HepG2 (cell line): ENCODE data around the gene CIAO2A. TPM values are rescaled to one million over a fixed set of nuclear protein-coding genes. Genes with fewer than 3 reads are reported as not detected.

Source experiments
- ATAC-seq: fragments of 200-7000 bp; cut with Tn5 transposase; 3 replicates; pipeline ENCODE4 v1.9.1; 2020; ENCODE audit warnings: mild to moderate bottlenecking, moderate library complexity
- BruUV-seq: library from RNA; stranded (reverse); fragments of 400-500 nt; replicated peaks from 2 replicates; lab custom pipeline; 2021; lab: Mats Ljungman, UMichigan
- CTCF ChIA-PET: fragments of 300-600 bp; formaldehyde crosslinking; extraction: SDS; loops from one replicate; lab custom pipeline; 2021; ENCODE audit warnings: low total read pairs, inconsistent platforms, low intra/inter-chr PET ratio; lab: Yijun Ruan, JAX
- POLR2A ChIA-PET: fragments of 350-600 bp; sonication (Branson Sonifier 250); formaldehyde crosslinking; loops from one replicate; lab custom pipeline; 2020; ENCODE audit warnings: antibody characterized with exemption, inconsistent platforms; lab: Yijun Ruan, JAX
- DNase-seq: peaks from one replicate; pipeline ENCODE4 v3.0.0-alpha.2; 2015; ENCODE audit warnings: low spot score
- FAIRE-seq: peaks from 3 replicates; lab custom pipeline; 2011; peaks lifted over from hg19 to GRCh38; lab: Jason Lieb, UNC
- H2AFZ ChIP-seq: one replicate; pipeline ENCODE4 v1.6.1; 2011; ENCODE audit warnings: low read length, inconsistent platforms
- H3K27ac ChIP-seq: fragments of 300-600 bp; 3 replicates; pipeline ENCODE4 v1.8.0; 2011; ENCODE audit warnings: mixed run types, mild to moderate bottlenecking, mixed read lengths, low read length, inconsistent platforms; ENCODE audit not compliant: insufficient read depth; ENCODE audit errors: extremely low read length
- H3K27me3 ChIP-seq, 2 experiments: fragments of 200-600 bp in 1 of 2; 2 replicates in 1 of 2; 3 replicates in 1 of 2; pipeline versions ENCODE4 v1.6.0 to v1.8.0; 2011; ENCODE audit warnings: low read length in 2 of 2, mild to moderate bottlenecking in 2 of 2, moderate library complexity in 2 of 2, inconsistent platforms in 1 of 2; ENCODE audit not compliant: insufficient read depth in 2 of 2, control insufficient read depth in 1 of 2
- H3K36me3 ChIP-seq, 2 experiments: fragments of 200-600 bp in 1 of 2; replicated peaks in 1 of 2; 2 replicates in 1 of 2; 3 replicates in 1 of 2; pipeline versions ENCODE4 v1.5.1 to v1.8.0; 2011; ENCODE audit warnings: low read length in 2 of 2, inconsistent platforms in 1 of 2; ENCODE audit not compliant: insufficient read depth in 2 of 2, control insufficient read depth in 1 of 2
- H3K4me1 ChIP-seq: 2 replicates; pipeline ENCODE4 v1.5.1; 2012; ENCODE audit warnings: low read length, inconsistent platforms; ENCODE audit not compliant: insufficient read depth
- H3K4me2 ChIP-seq: 2 replicates; pipeline ENCODE4 v1.6.0; 2011; ENCODE audit warnings: low read depth, low read length, inconsistent platforms
- H3K4me3 ChIP-seq, 3 experiments: fragments of 200-600 bp in 1 of 3; sonication (generic), shearing (Covaris generic) in 1 of 3; replicated peaks in 1 of 3; 2 replicates each; pipeline ENCODE4 v1.5.1; 2011 to 2016; ENCODE audit warnings: low read length in 3 of 3, inconsistent platforms in 2 of 3, low read depth in 2 of 3, mild to moderate bottlenecking in 2 of 3, control low read depth in 1 of 3, mixed read lengths in 1 of 3; ENCODE audit not compliant: insufficient read depth in 1 of 3
- H3K79me2 ChIP-seq: one replicate; pipeline ENCODE4 v1.6.1; 2011; ENCODE audit warnings: low read length, inconsistent platforms; ENCODE audit not compliant: insufficient read depth
- H3K9ac ChIP-seq: 2 replicates; pipeline ENCODE4 v1.6.0; 2011; ENCODE audit warnings: mild to moderate bottlenecking, low read depth, low read length, inconsistent platforms; ENCODE audit not compliant: insufficient read depth
- H3K9me3 ChIP-seq: 2 replicates; pipeline ENCODE4 v1.5.1; 2012; ENCODE audit warnings: mild to moderate bottlenecking, low read length
- H4K20me1 ChIP-seq: 2 replicates; pipeline ENCODE4 v1.6.0; 2011; ENCODE audit warnings: inconsistent platforms, mild to moderate bottlenecking, low read length, moderate library complexity; ENCODE audit not compliant: insufficient read depth
- EZH2 ChIP-seq: conservative IDR thresholded peaks from 2 replicates; pipeline ENCODE4 v1.6.1; 2012; ENCODE audit warnings: mild to moderate bottlenecking, low read depth, low read length, moderate library complexity
- HNRNPH1 ChIP-seq: fragments of 200-400 bp; formaldehyde crosslinking; optimal IDR thresholded peaks from 2 replicates; pipeline ENCODE3; 2017; ENCODE audit warnings: mild to moderate bottlenecking, low read depth, low read length
- SOX13 ChIP-seq, 3 experiments: fragments of 450-650 bp in 1 of 3; sonication (generic) in 1 of 3; formaldehyde crosslinking in 1 of 3; IDR thresholded peaks in 2 of 3; conservative IDR thresholded peaks in 1 of 3; 2 replicates each; pipeline versions ENCODE4 v1.5.0 to v1.6.1; 2016 to 2020; ENCODE audit warnings: antibody characterized with exemption in 1 of 3, mild to moderate bottlenecking in 1 of 3, missing compliant biosample characterization in 1 of 3, missing genetic modification reagents in 1 of 3, moderate library complexity in 1 of 3
- ZNF569 ChIP-seq: sonication (generic); formaldehyde crosslinking; IDR thresholded peaks from 2 replicates; pipeline ENCODE4 v1.5.0; 2020; ENCODE audit warnings: mild to moderate bottlenecking, missing genetic modification reagents, moderate library complexity, borderline replicate concordance
- WGBS: methylation state at CpG from one replicate; pipeline ENCODE4 v1.1.6; 2017; ENCODE audit warnings: low lambda C conversion rate; 5-methylcytosine and 5-hydroxymethylcytosine counted together
- in situ Hi-C: cut with HindIII; loops from 2 replicates; pipeline ENCODE4 v1.10.0; 2017; ENCODE audit warnings: low pct_unique_long_range_greater_than_20kb; ENCODE audit not compliant: extremely low pct_ligation_motif_present
- intact Hi-C: fragments of 100-400 bp; cut with micrococcal nuclease; formaldehyde crosslinking; loops from one replicate; pipeline ENCODE4 v1.10.0; 2022; ENCODE audit not compliant: unreplicated experiment
- polyA plus RNA-seq, 8 experiments: library from polyadenylated mRNA; depleted of rRNA in 3 of 8; stranded (reverse) in 7 of 8; unstranded in 1 of 8; fragments of >200 nt; fragmentation: Illumina TruSeq in 4 of 8; extraction: Trizol in 4 of 8; gene quantifications; 2 replicates each; pipeline versions ENCODE4 v1.2.1 to v1.2.3, GENCODE V29; 2011 to 2016; ENCODE audit warnings: low read depth in 4 of 8, missing spikeins in 1 of 8, mixed read lengths in 1 of 8; ENCODE audit not compliant: insufficient read depth in 1 of 8
- total RNA-seq, 5 experiments: library from RNA; depleted of rRNA; stranded (reverse); fragments of >200 nt; fragmentation: Illumina TruSeq; extraction: Trizol; gene quantifications; 2 replicates each; pipeline ENCODE4 v1.2.3, GENCODE V29; 2016; ENCODE audit warnings: low read depth in 1 of 5
- TF ChIP-seq, protein P1 (sequence below): IDR thresholded peaks from 2 replicates; pipeline ENCODE4 v1.6.1; 2016

CIAO2A gene
- total and polyA plus RNA-seq, 2 of the 13 experiments (the other 11 are each of a cell fraction or from before 2014, with no cell fraction given) = 83.0 to 100 TPM

DNA sequence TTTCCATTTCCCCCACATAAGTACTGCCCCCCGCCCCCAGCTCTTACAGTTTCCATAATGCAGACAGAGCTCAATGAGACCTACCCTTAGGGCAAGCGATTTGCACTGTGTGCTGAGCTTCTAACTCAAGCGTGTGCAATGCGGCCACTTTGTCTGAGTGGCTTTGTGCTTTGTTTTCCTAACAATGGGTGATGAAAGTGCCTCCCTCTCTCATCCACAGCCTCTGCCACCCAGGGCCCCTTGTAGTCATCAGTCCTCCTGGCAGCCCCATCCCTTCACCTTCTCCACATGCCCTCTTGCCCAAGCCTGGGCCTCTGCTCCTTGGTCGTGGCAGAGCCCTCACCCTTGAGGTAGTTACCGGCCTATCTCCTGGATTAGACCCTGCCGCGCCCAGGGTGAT, 64.5 kb downstream of the CIAO2A start:
- TF ChIP-seq EZH2 (no peak), ZNF569 (CRISPR knock-in tag) (no peak), SOX13 (IDR thresholded peaks at IDR 0.05) (no peak), SOX13 (CRISPR knock-in tag; conservative IDR thresholded peaks at IDR 0.05 in 1 of 2, IDR thresholded peaks at IDR 0.05 in 1 of 2) (peak in 1 of 2 experiments; percentile 16; a peak in 1 of 4 replicates)
- Histone ChIP-seq H3K36me3 (no peaks in the 10 kb centered on the region), H3K4me2 (no peak overlapping the region), H3K4me3 (no peak overlapping the region), H3K4me1 (peaks cover 6% of the 10 kb centered on the region; the same call in 1 of the 2 replicates), H3K9ac (no peak overlapping the region), H3K27me3 (peaks cover 0 to 1% of the 10 kb centered on the region in 2 experiments; a peak in 2 of 5 replicates), H3K79me2 (no peaks in the 10 kb centered on the region), H3K9me3 (no peaks in the 10 kb centered on the region), H3K27ac (no peak overlapping the region), H2AFZ (no peak overlapping the region), H4K20me1 (no peaks in the 10 kb centered on the region)
- intact Hi-C loops = no loop called here
- in situ Hi-C loops = no loop called here
- ATAC-seq (no peak), DNase-seq (no peak), FAIRE-seq (no peak)
- WGBS = 31% methylated on average over 5 of the region's 8 CpGs
- POLR2A ChIA-PET = no interaction called here
- CTCF ChIA-PET = no interaction called here
- BruUV-seq = no TSS peak

DNA sequence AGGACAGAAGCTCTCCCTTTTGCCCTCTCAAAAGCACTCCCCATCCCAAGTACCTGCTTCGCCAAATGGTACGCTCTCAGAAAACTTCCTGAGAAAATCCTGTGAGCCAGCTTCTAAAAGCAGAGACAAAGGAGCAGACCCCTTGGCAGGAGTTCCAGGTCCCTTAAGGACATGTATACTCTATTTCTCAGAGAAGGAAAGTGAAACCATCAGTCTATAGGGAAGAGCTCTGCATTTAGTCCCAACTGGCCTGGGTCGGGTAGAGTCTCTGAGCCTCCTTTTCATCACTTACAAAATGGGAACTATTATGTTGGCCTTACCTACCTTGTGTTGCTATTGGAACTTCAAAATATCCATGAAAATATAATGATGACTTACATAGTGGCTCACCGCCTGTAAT, 67.0 kb downstream of the CIAO2A start:
- in situ Hi-C loops = no loop called here
- H3K9ac ChIP-seq = no peak overlapping the region
- no peak for DNase-seq
- ChIA-PET CTCF (no interaction called here), POLR2A (no interaction called here)
- no peak overlapping the region for H2AFZ ChIP-seq
- FAIRE-seq = no peak
- H3K79me2 ChIP-seq = no peaks in the 10 kb centered on the region
- H3K27me3 ChIP-seq = peaks cover 0 to 1% of the 10 kb centered on the region in 2 experiments; a peak in 2 of 5 replicates
- WGBS = 75% methylated on average over 4 of the region's 4 CpGs
- no peak overlapping the region for H3K27ac ChIP-seq
- H3K4me3 ChIP-seq = no peak overlapping the region
- no peak for ATAC-seq
- TF ChIP-seq, protein P1, sequence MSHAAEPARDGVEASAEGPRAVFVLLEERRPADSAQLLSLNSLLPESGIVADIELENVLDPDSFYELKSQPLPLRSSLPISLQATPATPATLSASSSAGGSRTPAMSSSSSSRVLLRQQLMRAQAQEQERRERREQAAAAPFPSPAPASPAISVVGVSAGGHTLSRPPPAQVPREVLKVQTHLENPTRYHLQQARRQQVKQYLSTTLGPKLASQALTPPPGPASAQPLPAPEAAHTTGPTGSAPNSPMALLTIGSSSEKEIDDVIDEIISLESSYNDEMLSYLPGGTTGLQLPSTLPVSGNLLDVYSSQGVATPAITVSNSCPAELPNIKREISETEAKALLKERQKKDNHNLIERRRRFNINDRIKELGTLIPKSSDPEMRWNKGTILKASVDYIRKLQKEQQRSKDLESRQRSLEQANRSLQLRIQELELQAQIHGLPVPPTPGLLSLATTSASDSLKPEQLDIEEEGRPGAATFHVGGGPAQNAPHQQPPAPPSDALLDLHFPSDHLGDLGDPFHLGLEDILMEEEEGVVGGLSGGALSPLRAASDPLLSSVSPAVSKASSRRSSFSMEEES (CRISPR knock-in tag) = no peak
- no peak for TF ChIP-seq HNRNPH1
- TF ChIP-seq, all 625 proteins: peak for 0
- Histone ChIP-seq H3K9me3 (no peaks in the 10 kb centered on the region), H4K20me1 (no peaks in the 10 kb centered on the region), H3K4me2 (no peak overlapping the region), H3K36me3 (no peaks in the 10 kb centered on the region), H3K4me1 (peaks cover 6% of the 10 kb centered on the region; the same call in 1 of the 2 replicates)
- no TSS peak for BruUV-seq
- intact Hi-C loops = no loop called here
